HG03469 (cell line): ENCODE measurements around the gene COPA.
"Not testable (repeated sequence)": the region's sequence is repeated elsewhere in the genome, so short reads cannot be mapped to it uniquely, and the experiment has no call there.

Source experiments
- ATAC-seq: cut with Tn5 transposase; IDR thresholded peaks from one replicate; pipeline ENCODE4 v1.9.1; 2021; ENCODE audit warnings: mild to moderate bottlenecking, moderate library complexity, moderate number of reproducible peaks; ENCODE audit not compliant: unreplicated experiment

COPA gene

DNA sequence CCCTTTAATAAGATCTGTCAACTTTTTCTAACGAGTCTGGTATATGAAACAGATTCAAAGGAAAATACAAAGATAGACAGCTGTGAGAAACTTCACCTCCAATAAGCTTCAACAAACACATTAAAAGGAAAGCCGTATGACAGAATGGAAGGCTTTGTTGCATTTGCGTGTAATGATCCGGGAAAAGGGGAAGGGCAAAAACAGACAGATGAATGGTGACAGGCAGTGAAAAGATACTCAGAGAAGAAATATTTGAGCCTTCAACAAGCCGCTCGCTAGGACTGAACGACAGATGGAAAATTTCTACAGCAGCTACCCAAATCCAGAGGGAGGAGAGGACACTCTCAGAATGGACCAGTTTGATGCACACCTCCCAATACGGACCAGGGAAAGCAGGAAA, 14.9 kb downstream of the COPA start:
- no peak for ATAC-seq

DNA sequence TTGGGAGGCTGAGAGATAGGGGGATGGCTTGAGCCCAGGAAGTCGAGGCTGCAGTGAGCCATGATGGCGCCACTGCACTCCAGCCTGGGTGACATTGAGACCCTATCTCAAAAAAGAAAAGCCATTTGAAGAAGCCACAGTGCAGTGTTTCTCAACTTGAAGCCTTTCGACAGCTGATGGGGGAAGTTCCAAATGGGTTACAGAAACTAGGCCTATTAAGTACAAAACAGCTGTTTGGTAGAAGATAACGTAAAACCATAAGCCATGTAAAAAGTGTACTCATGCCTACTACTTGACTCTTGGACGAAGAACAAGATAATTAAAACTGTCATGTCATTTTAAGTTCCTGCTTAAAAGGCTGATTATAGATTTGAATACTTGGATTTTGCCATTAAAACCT, 16.6 kb downstream of the COPA start:
- ATAC-seq, result no peak

DNA sequence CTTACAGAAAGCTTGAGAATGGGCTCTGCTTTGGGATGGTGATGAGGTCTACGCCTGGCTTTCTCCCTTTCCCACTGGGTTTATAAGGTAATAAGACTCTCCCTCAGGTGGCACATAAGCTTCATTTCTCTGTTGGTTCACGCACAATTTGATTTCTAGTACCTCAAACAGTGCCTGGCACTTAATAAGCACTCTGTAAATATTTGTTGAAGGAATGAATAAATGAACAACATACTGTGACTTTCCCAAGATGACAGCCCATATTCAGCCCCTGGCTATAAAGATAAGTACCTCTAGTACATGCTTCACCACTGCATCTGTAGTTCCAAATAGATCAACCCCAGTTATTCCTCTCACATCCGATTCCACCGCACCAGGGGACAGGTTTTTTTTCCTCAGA, 17.8 kb downstream of the COPA start:
- ATAC-seq, result no peak

DNA sequence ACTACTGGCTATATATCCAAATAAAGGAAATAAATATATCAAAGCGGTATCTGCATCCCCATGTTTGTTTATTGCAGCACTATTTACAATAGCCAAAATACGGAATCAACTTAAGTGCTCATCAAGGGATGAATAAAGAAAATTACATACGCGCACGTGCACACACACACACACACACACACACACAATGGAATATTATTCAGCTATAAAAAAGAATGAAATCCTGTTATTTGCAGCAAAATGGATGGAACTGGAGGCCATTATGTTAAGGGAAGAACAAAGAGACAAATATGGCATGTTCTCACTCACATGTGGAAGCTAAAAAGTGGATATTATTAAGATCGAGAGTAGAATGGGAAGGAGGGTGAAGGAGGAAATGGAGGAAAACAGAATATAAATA, 20.2 kb downstream of the COPA start:
- ATAC-seq, result no peak

DNA sequence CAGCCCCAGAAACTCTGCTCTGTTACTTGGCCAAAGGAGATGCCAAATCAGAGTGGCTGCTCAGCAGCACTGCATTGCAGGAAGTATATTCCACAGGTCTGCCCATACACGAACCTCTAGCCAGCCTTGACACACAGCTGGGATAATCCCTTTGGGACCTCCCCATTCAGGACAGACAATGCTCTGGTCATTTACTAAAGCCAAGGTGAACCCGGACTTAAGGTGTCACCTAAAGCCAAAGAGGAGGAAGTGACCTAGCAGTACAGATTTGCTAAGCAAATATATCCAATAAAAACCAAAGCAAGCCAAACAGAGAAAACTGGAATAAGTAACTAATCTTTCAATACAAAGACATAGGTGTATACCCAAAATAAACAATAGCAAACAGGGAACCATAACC, 27.7 kb downstream of the COPA start:
- no peak for ATAC-seq

DNA sequence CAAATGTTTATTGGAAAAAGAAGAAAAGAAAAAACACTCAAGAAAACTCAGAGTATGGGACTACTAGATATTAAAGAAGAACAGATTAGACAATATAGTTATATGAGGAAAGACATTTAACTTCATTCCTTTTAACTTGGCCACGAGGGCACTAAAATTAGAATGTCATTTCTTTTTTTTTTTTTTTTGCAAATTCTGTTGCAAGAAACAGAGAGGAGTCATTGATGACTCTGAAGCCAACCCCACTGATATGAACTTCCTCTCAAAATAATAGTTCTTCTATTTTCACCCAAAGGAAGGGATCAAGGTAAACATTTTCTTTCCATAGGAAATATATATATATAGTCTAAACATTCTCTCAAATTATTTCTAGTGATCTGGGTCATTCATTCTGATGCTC, 33.5 kb downstream of the COPA start:
- no peak for ATAC-seq

DNA sequence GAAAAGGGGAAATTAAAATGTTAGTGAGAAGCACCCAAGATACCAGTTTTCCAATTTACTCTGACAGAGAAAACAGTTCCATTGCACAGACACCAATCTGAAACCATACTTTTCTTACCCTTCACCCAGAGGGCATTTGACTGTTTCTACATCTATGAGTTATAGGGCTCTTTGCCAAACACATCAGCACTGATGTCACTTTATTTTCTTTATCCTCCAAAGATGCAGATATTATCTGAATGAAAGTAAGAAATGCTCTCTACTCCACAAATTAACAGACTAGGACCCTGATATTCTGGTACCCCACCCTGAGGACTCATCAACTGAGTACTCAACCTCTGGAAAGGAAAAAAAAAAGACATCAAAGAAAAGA, 33.9 kb downstream of the COPA start:
- ATAC-seq, result no peak

DNA sequence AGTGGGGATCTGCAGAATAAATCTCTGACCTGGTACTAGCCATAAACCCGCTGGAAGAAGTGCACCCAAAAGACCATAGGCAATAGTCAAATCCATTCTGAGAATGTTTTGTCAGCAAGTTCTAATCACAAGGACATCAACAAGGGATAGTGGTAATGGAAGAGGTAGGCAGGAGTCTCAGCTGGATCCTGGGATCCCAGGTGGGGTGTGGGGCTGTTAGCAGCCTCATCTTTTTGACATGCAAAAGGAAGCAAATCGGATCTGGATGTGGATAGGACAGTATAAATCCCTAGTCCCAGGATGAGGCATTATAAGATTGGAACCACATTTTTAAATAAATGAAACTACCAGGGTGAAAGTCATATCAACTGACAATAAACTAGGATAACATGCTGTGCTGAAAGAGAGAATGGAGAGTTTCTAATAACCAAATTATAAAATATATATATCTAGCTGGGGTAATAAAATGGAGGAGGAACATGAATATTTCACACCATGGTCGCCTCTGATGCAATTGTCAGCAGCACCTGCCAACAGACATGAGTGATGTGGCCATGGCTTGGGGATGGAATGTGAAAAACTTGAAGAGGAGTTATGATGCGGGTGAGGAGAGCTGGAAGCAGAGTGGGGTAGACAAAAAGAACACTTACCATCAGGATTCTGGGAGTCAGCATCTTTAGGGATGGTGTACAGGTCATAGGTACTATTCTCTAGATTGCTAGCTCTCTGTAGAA, 34.4 kb downstream of the COPA start:
- ATAC-seq, result no peak

DNA sequence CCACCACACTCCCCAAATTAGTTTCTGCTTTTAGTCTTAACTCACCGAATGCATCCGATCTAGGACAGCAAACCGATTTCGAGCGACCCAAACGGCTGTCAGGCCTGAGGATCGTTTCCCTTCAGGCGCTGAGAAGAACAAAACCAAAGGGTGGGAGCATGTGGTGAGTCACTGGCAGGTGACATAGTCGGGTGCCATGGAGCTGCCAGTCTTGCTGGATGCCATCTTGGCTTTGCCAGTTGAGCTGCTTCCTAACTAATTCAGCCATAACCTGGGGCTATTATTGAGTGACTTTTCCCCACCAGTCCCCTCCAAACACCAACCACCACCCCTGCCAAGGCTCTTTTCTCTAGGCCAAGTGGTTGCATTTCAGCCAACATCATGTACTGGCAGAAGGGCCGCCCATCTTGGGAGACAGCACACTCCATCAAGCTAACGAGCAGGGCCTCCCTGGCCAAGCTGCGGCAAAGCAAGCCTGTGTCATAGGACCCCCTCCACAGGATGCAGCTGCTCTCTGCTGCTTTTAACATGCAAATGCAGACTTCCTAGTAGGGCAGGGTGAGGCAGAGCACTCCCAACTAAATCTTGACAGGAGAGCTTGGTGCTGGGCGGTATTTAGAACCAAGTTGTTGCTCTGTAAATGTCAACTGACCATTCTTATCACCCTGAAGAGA, 35.8 kb downstream of the COPA start:
- no peak for ATAC-seq

DNA sequence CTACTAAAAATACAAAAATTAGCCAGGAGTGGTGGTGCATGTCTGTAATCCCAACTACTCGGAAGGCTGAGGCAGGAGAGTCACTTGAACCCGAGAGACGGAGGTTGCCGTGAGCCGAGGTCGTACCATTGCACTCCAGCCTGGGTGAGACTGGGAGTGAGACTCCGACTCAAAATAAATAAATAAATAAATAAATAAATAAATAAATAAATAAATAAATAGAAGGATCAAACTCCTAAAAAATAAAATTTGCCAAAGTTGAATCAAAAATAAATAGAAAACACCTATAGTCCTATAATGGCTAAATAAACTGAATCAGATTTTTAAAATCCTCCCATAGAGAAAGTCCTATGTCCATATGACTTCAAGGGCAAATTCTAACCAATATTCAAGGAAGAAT, 42.9 kb downstream of the COPA start:
- ATAC-seq, result no peak

DNA sequence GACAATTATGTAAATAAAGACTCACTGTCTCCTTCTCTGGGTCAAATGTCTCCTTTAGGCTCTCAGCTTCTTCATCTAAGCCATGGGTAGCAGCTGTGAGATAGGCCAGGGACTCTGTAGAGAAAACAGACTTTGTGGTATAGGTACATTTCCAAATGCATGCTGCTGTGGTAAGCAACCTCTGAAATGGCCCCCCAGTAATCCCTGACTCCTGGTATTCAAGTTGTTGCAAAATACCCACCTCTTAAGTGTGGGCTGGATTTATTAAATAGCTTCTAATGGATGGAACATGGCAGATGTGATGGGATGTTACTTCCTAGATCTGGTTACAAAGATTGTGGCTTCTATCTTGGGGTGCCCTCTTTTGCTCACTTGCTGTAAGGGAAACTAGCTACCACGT, 47.0 kb downstream of the COPA start:
- ATAC-seq, result no peak

DNA sequence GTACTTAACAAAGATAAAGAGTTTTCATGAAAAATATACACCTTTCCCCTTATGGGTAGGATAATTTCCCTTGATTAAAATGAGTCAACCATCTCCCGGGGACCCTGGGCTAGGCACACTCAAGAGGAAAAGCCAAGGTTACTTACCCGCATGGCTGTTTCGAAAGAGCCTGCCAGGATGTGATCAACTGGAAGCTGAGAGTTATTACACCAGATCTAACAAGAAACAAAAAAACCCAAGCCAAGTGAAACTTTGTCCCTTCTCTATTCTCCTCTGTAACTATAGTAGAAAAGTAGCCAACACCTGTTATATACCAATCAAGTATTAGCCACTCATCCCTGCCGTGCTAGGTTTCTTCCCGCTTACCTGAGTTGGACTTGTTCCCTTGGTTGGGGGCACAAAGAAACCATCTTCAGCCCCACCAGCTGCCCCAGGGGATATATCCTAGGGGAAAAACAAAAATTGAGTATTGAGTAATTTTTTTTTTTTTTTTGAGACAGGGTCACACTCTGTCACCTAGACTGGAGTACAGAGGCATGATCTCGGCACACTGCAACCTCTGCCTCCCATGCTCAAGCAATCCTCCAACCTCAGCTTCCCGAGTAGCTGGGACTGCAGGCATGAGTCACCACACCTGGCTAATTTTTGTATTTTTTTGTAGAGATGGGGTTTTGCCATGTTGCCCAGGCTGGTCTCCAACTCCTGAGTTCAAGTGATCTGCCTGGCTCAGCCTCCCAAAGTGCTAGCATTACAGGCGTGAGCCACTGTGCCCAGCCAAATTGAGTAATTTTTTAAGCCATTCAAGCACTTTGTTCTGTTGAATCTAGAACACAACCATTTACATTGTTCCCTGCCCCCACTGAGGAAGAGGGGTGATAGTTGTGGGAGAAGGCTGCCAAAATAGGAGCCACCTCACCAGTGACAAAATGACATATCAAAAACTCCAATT, 49.8 kb downstream of the COPA start:
- no peak for ATAC-seq

DNA sequence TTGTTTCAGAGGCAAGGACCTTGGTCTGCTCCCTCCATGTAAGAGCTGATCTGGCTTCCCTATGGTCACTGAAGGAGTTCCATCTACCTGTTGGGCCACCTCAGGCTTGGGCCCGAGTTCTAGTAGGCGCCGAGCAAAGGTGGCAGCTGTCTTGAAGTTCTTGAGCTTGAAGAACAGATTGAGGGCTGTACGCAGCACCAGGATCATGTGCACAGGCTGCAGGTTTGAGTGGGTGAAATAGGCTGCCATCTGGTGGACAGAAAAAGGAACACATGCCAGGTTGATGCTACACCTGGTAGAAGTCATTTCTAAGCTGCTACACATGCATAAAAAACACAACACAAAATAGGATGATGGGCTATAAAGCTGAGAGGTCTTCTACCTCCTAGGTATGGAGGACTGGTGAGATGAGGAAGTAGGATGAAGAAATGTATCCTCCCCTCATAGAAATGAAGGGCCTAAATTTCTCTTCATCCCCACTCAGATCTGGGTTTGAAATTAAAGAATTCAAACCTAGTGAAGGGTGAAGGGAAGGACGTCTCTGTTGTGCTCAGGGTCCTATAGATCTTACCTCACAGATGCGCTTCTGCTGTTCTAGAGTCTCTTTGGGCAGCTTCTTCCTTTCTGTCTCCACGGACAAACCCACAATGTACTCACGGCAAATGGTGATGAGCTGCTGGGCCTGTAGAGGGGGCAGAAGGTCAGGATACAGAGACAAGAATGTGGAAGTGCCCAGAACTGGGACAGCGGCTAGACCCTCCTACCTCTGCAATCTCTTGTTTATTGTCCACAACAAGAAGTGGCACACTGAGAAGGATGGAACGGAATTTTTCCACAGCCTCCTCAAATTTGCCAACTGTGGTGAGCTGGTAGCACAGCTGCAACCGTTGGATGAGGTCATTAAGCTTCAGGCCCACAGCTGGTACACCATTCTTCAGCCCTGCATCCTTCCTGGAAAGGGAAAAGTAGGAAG, 51.5 kb downstream of the COPA start:
- peak; percentile 58 for ATAC-seq

DNA sequence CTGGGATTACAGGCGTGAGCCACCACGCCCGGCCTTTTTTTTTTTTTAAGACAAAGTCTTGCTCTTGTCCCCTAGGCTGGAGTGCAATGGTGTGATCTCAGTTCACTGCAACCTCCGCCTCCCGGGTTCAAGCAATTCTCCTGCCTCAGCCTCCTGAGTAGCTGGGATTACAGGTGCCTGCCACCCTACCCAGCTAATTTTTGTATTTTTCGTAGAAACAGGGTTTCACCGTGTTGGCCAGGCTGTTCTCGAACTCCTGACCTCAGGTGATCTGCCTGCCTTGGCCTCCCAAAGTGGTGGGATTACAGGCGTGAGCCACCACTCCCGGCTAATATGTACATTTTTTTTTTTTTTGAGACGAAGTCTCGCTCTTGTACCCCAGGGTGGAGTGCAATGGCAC, 55.3 kb downstream of the COPA start:
- ATAC-seq, result not testable (repeated sequence)

DNA sequence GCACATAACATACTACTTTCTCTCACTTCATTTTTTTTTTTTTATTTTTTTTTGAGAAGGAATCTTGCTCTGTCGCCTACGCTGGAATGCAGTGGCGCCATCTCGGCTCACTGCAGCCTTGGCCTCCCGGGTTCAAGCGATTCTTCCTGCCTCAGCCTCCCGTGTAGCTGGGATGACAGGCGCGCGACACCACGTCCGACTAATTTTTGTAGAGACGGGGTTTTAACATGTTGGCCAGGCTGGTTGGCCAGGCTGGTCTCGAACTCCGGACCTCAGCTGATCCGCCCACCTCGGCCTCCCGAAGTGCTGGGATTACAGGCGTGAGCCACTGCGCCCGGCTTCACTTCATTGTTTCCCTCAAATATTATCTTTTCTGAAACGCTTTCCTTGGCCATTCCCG, 57.5 kb downstream of the COPA start:
- ATAC-seq, result no peak

DNA sequence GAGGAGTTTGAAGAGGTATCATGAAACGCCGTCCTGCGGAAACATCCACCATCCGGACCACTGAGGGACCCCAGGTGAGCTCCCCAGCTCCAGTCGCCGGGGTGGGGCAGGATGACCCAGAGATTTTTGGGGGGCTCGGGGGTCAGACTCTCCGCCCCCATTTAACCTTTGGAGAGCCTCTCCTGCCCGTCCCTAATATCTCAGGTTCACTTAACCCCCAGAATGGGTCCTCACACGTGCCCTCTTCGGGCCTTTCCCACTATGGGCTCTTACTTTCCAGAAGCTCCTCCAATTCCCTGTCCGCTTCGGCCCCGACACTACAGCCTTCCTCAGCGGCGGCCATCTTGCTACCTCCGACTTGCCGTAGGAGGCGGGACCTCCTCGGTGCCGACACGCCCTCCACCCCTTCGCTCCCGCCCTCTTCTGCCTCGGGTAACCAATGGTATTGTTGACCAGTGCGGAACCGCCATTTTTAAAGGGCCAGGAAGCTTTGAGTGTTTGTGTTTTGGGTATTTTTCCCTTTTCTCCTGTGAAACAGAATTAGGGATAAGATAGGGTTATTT, 58.2 kb downstream of the COPA start, which contains the start of gene PEX19:
Gene PEX19, minus strand, starts transcription at position 352 of the 563 bp plus-strand sequence. Its CDS starts 9 bp downstream, at position 343.
- peak; percentile 89 for ATAC-seq

DNA sequence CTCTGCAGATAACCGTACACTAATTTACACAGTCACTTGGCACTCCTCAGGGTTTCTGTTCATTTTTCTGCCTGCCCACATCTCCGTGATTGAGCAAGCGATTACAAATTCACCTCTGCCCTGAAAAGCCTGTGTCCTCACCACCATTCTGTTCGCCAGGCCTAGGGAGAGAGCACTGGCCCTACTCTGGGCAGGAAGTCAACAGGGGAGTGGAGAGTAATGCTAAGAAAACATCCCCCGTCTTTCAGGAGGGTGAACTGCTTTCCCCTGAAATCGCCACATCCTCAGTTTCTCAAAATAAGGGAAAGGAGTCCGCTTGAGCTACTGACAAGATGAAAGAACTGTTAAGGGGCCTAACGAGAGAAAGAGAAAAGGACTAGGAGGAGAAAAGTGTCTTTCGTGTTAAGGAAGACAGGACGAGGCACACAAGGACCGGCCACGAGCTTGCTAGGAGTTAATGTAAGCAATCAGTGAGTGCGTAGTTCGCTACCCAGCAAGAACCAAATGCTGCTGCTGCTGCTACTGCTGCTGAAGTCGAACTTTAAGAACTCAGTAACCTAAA, 58.7 kb downstream of the COPA start:
- ATAC-seq, result no peak

DNA sequence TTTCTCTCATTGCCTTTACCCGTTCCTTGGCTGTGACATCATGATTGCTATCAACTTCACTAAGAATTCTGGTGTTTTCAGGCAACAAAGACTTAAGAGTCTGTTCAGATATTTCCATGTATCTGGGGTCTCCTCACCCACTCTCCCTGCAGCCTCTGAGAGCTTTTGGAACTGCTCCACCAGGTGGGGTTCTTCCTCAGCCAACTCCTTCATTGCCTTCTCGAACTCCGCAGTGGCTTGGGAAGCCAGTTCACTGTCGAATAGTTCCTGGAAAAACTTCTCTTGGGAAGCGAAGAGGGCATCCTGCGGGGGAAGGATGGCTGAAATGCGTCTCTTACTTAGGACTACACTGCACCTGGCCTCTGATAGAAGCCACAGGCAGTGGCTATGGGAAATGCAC, 60.2 kb downstream of the COPA start:
- ATAC-seq, result no peak

DNA sequence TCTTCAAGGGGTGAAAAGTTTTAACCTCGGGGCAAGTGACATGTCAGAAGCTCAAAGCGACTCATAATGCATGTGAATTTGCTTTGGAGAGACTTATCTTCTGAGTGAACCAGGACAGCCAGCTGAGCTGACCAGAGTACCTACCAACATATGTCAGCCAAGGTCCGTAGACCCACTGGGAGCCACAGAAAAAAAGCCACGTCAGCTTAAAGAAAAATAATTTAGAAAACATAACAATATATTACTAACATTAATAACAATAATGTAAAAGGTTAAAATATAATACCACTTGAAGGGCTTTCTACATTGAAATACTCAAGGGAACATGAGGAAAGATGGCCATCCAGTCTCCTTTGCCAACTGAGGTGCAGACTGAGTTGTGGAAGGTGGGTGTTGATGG, 65.1 kb downstream of the COPA start:
- ATAC-seq, result no peak

DNA sequence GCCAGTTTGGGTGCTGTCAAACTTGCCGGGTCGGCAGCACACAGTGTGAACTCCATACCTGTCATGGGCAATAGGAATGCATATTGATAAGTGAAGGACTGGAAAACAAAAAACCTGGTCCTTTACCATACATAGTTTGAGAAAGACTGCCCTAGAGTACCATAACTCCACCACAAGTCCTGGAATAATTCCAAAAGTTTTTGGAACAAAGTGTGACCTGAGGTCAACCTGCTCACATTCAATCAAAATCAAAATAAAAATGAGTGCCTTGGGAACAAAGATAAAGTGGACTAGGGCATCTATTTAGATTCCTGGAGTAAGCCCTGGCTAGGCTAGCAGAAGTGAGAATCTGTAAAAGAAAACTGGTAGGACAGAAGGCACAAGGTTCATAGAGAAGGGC, 65.7 kb downstream of the COPA start:
- ATAC-seq, result no peak
